Activated T-helper 9 cell treated with anti-CD3 and anti-CD28 coated beads, Interleukin-2, amount 50 U/mL, for 16 hours (primary cell): ENCODE measurements around the gene PF4V1.

Experiments used
- DNase-seq: peaks from one replicate; pipeline ENCODE4 v3.0.0-alpha.2; 2020; ENCODE audit warnings: low read depth

PF4V1 gene, protein sequence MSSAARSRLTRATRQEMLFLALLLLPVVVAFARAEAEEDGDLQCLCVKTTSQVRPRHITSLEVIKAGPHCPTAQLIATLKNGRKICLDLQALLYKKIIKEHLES

DNA sequence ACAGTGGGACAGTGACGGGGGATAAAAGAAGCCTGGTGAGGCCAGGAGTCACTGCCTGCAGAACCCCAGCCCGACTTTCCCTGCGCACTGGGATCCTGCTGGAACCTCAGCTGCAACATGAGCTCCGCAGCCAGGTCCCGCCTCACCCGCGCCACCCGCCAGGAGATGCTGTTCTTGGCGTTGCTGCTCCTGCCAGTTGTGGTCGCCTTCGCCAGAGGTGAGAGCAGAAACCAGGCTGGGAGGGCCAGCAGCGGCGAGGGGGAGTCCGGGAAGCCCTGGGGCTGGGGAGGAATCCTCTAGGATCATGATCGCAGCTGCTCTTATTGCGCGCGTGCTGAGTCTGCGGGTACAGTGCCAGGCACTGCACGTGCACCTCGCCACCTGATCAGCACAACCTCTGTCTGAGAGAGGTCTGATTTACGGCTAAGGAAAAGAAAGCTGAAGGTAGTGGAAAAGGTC lies at the start of gene PF4V1:
PF4V1 (plus strand) TSS at position 51 of the 459 bp plus-strand sequence; CDS start at position 118, 67 bp downstream.
- no peak for DNase-seq

DNA sequence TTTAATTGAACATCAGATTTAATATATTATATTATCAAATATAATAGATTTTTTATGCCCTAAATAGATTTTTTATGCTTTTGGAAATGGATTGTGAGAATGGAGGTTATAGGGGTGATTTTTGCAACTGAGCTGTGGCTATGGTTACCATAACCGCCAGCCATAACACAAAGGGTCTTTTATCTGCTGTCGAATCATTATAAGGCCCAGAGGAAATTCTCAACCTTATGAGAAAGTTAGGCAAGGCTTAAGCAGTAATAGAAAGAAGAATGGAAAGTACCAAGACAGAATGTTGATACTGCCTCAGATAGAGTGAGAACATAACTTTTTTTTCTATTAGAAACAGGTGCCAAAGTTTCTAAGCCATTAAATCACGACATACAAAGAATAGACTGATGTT lies 42.9 kb upstream of the PF4V1 start:
- DNase-seq, result no peak

DNA sequence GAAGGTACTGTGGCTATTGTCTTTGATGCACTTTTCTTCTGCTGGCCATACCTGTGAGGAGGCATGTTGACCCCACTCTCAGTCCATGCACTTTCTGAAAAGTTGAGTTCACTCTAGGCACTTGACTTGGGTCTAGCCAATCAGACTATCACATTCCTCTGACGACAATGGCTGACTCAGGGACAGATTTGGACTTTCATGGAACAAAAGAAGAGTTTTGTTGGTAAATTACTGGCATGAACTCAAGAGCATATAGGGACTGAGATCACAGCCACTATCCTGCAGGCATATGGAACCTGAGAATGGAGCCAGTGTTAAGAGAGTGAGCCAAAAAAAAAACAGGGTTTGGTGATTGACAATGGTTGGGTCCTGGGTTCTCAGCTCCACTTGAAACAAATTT lies 41.3 kb upstream of the PF4V1 start:
- no peak for DNase-seq

DNA sequence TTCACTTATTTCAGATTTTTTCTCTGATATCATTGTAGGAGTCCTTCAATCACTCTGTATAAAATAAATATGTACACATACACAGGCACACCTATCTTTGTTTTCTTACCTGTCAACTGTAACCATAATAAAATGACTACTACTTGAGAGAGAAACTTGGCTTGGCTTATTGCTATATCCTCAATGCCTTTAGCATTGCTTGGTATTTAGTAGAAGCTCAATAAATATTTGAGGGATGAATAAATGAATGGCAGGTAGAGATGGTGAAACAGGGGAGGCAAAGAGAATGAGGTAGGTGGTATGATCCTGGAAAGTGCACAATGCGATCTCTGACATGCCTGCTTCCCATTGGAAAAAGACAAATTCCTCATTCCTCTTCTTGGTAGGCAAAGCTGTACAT lies 38.4 kb upstream of the PF4V1 start:
- no peak for DNase-seq

DNA sequence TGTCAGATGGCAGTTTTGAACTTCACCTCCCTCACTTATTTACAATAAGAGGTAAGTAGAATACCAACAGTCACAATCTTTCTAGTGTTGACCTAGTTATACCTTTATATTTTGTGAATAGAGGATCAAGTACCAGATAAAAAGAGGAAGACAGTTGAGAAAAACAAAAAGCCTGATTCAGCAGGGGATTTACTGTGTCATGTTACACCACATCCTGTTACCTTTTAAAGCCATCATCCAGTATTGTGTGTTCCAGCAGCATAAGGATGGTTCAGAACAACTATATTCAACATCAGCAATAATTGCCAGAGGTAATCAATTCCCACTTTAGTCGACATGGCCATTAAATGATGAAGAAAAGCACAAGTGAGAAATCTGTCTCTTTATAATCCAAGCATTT lies 38.0 kb upstream of the PF4V1 start:
- no peak for DNase-seq

DNA sequence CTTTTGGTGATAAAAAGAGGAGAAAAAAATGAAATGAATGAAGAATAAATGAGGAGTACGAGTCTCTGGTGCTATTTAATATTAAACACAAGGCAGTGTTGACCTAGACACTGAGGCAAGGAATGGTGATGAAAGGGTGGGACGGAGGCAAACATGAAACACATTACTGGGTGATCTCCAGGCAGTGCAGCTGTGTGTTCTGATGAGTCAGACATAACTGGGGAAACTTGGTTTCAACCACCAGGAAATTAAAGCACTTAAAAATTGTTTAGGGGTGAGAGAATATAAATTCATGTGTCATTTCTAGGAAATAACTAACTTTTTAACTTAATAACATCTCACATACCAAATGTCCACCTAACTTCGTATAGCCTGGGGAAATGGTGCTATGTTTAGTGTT lies 36.3 kb upstream of the PF4V1 start:
- no peak for DNase-seq

DNA sequence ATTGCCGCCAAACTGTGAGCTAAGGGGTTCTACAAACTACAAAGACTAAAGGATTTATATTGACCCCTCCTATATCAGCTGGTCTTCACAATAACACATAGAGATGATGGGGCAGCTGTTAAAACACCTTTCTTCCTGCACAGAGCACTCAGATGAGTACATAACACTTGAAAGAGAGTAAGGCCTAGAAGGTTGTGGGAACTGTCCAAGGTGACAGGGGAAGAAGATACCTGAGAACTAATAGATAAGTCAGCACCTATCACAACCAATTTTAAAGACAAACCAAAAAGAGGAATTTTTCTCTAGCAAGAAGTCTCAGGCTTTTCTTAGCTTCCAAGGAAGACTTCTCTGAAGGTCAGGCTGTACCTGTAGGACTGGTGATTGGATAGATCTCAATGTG lies 35.8 kb upstream of the PF4V1 start:
- no peak for DNase-seq

DNA sequence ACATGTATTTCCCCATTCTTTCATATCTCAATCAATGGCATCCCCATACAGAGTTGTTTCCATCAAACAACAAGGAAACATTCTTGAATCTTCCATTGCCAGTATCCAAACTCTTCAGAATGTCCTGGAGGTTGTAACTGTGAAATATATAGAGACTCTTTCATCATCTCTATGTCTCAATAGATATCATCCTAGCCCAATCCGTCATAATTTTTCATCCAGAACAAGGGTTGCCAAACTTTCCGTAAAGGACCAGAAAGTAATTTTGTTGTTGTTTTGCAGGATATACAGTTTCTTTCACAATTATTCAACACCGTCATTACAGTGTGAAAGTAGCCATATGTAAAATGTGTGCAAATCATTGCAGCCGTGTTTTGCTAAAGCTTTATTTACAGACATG lies 31.8 kb upstream of the PF4V1 start:
- no peak for DNase-seq

DNA sequence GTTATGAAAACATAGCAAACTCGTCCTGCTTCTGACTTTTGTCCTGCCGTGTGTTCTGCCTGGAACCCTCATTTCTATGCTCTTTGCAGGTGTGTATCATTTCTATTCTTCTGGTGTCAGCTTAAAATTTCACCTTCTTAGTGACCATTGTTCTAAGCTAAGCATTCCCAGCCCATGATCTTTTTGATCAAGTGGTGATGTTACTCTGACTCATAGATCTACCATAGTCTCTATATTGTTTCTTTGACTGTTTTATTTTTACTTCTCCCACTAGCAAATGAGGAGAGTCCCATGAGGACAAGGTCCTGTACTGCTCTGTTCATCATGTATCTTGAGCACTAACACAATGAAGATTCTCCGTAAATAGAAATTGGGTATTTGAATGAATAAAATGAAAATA lies 30.7 kb upstream of the PF4V1 start:
- DNase-seq, result no peak

DNA sequence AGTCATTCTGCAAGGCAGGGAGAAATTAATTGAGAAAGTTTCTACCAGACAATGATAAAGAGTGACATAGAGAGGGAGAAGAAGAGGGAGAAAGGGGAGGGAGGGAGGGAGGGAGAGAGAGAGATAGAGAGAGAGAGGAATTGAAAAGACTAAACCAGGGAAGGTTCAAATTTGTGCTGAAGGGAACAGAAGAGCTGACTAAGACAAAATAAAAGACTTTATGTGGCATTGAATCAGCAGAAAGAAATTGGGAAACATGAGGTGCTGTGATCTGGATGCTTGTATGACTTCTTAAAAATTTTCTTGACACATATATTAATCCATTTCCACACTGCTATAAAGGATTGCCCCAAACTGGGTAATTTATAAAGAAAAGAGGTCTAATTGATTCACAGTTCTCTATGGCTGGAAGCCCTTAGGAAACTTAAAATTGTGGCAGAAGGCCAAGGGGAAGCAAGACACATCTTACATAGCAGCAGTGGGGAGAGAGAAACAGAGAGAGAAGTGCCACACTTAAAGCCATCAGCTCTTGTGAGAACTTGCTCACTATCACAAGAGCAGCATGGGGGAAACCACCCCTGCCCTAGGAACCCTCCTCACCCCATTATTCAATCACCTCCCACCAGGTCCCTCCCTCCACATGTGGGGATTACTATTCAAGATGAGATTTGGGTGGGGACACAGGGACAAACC lies 30.1 kb upstream of the PF4V1 start:
- no peak for DNase-seq

DNA sequence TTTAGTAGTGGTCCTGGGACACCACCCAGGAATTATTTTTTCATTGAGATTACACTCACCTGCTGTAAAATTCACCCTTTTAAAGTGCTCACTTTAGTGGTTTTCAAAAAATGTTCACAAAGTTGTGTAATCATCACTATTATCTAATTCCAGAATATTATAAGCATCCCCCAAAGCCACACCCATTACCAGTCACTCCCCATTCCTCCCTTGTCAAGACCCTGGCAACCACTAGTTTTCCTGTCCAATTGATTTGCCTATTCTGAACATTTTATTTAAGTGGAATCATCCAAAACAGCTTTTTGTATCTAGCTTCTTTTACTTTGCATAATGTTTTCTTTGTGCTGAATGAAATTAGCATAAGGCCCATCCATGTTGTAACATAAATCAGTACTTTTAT lies 29.3 kb upstream of the PF4V1 start:
- DNase-seq, result no peak

DNA sequence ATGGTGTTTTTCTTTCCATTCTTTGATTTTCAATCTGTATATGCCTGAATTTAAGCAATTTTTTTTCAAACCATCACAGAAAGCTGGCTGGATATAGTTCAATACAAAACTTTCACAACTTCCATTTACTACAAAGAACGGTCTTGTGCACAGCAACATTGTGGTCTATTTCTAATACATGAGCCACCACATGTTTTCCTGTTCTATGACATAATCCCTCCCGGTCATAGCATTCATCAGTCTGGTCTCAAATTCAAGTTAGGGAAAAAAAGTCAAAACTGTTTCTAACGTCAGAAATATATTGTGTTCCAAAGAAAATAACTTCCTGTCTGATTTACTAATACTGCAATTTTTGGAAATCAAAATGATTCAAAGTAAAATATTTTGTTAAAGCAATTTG lies 24.1 kb upstream of the PF4V1 start:
- no peak for DNase-seq

DNA sequence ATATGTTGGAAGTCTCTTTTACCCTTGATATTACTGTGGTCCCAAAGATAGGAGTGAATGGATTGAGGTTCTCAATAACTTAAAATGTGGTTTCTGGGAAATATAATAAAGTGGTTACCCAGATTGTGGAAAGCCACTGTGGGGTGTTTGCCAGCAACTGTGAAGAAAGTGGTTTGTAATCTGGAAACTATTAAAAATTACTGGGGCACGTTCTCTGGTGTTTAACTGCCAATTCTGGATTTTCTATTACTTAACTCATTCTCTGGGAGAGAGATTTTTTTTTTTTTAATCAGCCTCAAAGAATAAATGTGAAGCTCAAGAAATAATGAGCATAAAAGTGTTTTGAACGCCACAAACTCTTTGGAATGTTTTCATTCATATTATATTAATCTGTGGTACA lies 21.5 kb upstream of the PF4V1 start:
- no peak for DNase-seq

DNA sequence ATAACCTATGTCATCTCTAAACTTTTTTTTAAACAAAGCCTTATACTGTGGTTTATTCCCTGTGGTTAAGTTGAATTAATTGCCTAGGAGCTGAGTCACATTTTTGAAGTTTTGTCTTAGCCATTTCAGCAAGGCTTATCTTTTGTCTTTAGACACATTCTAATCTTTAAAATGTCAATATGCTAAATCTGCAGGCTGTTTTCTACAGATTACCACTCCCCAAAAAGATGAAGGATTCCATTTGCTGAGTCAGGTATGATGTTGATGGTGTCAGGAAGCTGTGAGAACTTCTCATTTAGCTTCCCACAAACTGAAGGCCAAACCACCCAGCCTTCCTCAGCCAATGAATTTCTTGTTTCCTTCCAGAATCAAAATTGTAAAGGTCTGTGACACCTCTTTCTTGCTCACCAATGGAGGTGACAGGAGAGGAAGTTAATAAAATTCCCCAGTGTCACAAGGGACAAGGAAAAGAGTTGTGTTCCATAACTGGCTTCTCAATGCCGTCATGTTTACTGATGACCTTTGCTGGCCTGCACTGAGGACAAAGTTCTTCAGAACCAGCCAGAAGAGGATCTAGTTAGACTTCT lies 20.4 kb upstream of the PF4V1 start:
- DNase-seq, result no peak

DNA sequence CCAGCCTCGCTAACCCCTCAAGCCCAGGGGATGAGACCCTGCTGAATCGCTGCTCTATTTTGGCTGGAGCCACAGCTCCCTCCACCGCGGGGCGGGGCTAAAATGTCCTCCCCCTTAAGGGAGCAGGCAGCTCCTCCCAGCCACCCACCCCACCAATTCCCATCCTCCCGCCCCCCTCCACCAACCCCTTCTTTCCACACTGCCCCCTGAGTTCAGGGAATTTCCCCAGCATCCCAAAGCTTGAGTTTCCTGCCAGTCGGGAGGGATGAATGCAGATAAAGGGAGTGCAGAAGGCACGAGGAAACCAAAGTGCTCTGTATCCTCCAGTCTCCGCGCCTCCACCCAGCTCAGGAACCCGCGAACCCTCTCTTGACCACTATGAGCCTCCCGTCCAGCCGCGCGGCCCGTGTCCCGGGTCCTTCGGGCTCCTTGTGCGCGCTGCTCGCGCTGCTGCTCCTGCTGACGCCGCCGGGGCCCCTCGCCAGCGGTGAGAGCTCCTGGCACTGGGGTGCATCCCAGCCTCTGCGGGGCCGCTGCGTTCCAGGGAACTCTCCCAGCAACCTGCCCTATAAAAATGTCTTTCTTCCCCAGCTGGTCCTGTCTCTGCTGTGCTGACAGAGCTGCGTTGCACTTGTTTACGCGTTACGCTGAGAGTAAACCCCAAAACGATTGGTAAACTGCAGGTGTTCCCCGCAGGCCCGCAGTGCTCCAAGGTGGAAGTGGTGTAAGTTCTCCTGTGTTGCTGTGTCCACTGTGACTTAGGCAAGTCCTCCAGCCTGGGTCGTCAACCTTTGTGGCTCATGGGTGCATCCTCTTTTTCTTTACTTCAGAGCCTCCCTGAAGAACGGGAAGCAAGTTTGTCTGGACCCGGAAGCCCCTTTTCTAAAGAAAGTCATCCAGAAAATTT lies 16.5 kb upstream of the PF4V1 start, which contains the start of gene CXCL6:
CXCL6 (plus strand) TSS at position 306 of the 907 bp plus-strand sequence; CDS start at position 379, 73 bp downstream.
- DNase-seq, result no peak

DNA sequence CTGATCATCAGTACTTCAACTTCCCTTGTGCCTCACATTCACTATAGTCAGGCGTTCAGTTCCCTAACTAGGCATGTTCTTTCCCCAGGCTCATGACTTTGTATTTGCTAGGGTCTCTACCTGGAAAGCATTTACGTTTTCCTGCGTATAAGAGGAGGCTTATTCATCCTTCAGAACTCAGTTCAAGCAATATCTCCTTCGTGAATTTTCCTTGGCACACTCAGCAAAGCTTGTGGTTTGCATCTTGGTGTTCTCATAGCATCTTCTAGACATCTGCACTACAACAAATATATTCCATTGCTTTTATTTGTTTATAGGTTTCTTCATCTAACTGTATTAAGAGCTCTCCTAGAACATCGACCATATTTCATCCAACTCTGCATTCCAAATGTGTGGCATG lies 14.0 kb upstream of the PF4V1 start:
- no peak for DNase-seq

DNA sequence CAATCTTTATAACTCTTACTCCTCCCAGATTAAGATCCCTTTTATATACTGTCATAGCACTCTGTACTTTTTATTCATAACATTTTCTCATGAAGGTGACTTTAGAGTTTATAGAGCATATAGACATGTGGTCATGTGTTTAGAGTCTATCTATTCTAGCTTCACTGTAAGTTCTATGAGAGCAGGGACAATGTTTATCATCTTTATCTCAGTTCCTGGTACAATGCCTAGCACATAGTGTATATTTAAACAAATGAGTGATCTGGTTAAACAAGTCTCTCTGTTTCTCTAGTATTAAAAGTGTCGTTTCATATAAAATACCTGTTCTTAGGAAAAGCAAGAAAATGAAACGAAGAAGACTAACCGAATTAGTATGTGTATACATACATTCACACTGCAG lies 13.4 kb upstream of the PF4V1 start:
- no peak for DNase-seq

DNA sequence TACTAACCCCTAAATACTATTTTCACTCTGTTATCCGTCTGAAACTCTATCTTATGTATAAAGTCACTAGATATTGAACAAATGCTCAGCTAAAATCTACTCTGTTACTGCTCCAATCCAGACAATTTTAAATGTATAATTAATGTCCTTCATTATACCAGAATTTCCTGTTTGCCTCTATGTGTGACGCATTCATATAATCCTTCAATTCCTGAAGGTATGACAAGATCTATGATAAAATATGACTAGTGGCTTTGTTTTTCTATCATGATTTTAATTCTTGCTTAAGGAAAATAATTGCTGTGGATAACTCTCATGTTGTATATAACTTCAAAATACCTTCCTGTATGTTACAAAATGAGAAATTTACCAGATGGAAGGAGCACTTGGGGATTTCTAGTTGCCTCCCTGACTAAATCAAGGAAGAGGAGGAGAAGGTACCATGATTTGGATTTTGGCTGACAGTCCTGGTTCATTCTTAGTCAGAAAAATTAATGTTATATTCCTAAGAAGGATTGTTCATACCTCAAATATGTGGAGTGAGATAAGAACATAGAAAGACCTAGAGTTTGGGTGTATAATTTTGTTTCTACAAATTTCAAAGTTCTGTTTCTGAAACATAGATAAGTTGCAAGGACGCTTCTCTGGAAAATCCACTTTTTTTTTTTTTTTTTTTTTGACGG lies 11.7 kb upstream of the PF4V1 start:
- DNase-seq, result no peak

DNA sequence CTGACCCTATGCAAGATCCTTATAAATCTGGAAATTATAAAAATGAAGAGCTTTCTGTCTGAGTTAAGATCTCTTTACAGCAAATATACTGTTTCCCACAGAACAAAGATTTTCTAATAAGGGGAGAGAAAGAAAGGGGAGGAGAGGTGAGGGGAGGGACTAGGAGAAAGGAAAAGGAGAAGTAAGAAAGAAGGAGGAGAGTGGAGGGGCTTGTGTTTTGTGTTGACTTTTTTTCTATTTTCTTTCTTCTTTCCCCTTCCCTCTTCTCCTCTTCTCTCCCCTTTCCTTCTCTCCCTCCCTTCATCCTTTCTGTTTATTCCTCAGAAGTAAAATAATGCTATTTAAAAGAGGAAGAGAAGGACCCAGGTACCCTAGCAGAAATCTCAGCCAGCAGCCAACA lies 10.4 kb upstream of the PF4V1 start:
- no peak for DNase-seq

DNA sequence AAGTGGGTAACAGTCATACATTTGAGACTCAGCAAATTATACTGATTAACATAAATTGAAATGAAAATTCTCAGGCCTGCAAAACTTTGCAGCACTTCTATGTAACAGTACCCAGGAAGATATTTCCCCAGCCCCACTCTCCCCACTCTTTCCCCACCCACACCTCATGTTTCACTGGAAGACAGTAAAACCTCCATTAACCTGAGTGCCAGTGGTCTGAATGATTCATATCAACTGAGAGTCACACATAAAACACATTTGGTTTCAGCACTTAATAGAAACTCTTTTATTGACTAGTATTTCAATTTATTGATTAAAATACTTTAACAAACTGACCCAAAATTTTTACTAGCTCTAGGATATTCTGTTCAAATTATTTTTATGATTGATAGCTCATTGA lies 9.7 kb upstream of the PF4V1 start:
- DNase-seq, result no peak

DNA sequence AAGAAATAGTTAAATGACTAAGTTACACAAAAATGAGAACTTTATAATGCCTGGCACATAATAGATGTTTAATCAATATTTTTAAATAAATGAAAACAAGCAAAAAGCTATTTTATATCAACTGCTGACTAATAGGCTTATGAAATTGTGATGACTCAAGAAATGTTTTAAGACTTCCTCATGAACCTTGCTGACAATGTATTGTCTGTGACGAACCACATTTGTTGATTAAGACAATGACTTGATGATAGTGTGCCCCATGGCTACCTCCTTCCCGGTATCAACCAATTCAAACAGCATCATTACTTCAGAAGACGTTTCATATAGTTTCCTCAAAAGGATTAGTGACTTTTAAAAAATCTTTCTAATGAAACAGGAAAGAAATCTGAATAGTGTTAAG lies 8.8 kb upstream of the PF4V1 start:
- no peak for DNase-seq

DNA sequence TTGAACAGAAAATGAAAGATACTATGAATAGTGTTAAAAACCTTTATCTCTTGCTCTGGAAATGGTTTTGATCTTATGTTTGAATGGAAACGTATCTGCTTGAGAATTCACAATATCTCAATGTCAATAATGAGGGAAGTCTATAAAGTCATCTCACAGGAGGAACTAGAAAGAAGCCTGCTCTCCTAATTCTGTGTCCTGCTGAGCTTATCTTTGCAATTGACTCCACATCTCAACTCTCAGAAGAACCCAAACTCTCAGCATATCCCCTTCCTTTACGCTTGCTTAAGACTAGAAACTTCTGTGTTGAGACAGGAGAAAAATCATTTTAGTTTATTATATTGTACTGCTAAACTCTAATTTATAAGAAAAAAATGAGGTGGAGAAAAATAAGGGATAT lies 8.3 kb upstream of the PF4V1 start:
- DNase-seq, result no peak
